DMS 273 (cell line): ENCODE data around the gene SEC14L5.
A peak's percentile ranks its signal among the peaks of the same experiment; 100 is the strongest.

Experiments
- DNase-seq: peaks from one replicate; lab custom pipeline; 2025; ENCODE audit not compliant: unreplicated experiment; lab: John Stamatoyannopoulos, UW

SEC14L5 gene

GRCh38 chr16:5062790-5063765 lies 104.9 kb downstream of the SEC14L5 start:
- peak; percentile 31 for DNase-seq

GRCh38 chr16:5064915-5065314 lies 106.8 kb downstream of the SEC14L5 start:
- DNase-seq, result no peak

GRCh38 chr16:5065326-5065725 lies 107.2 kb downstream of the SEC14L5 start:
- DNase-seq, result no peak

- no peak for DNase-seq
Measured at GRCh38 chr16:5065813-5066212, 107.7 kb downstream of the SEC14L5 start, which contains the start of gene C16orf89. Gene C16orf89, minus strand, starts transcription at chr16:5065956. Its CDS starts 48 bp downstream, at chr16:5065908.

GRCh38 chr16:5066511-5066910 lies 108.4 kb downstream of the SEC14L5 start:
- DNase-seq, result no peak
